T-helper 1 cell treated with Interleukin-12 subunit alpha and Interleukin-12 subunit beta and Interleukin-4 antibody, amounts not matched to agents 30 ng/mL and 1 ng/mL, for 36 hours (primary cell): Measurements from ENCODE around the gene ARHGAP8. TPM values are rescaled to one million over a fixed set of nuclear protein-coding genes. Genes with fewer than 3 reads are reported as not detected.

Experiments
- intact Hi-C: fragments of 100-400 bp; cut with micrococcal nuclease; formaldehyde crosslinking; loops from one replicate; pipeline ENCODE4 v1.15.1; 2024
- total RNA-seq: library from RNA; stranded (reverse); gene quantifications from 2 replicates; pipeline ENCODE4 v1.2.3, GENCODE V29; 2022

ARHGAP8 gene
- total RNA-seq, 1 donor from 2014 or later = 0.44 TPM

DNA sequence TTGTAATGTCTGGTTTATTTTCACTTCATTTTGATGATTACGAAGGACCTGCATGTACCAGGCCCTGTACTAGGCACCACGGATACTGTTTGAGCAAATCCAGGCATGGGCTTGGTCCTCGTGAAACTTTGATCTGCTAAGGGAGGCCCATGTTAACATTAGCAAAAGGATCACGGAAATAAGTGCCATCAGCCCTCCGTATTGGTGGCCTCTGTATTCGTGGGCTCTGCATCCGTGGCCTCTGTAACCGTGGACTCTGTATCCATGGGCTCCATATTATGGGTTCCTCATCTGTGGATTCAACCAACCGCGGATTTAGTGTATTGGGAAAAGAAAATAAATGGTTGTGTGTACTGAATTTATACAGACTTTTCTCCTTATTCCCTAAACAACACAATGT is 8.7 kb downstream of the ARHGAP8 start:
- intact Hi-C loops = no loop called here

DNA sequence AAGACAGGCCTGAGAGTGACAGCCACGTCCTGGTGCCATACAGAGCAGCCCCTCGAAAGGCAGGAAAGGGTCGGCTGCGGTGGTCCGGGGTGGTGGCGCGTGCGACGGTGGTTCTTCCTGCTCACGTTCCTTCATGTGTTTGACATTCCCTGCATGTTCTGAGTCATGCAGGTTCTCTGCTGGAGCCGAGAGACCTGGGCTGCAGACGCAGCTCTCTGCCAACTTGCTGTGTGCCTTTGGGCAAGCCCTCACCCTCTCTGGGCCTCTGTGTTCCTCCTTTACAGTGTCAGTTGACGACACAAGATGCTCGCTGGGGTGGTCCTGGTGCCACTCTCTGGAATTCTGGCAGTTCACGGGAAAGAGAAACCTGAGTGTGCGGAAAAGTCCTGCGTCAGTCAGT is 12.0 kb downstream of the ARHGAP8 start:
- intact Hi-C loops = no loop called here

DNA sequence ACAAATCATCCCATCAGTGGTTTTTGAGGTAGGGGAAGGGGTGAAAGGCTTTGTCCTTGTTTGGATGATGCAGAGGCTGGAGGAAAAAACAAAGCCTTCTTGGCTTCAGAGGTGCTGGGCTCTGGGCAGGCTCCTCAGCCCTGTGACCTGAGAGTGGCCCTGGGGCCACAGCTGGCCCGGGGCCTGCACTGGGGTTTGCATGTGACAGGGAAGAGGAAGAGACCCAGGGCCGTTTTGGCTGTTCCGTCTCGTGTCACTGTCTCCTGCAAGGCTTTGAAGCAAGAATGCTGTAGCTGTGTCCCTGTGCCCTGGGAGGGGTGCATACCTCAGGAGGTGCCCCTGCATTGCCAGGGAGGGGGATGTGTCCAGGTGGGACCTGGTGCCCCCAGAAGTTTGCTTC is 12.6 kb downstream of the ARHGAP8 start:
- intact Hi-C loops = no loop called here

DNA sequence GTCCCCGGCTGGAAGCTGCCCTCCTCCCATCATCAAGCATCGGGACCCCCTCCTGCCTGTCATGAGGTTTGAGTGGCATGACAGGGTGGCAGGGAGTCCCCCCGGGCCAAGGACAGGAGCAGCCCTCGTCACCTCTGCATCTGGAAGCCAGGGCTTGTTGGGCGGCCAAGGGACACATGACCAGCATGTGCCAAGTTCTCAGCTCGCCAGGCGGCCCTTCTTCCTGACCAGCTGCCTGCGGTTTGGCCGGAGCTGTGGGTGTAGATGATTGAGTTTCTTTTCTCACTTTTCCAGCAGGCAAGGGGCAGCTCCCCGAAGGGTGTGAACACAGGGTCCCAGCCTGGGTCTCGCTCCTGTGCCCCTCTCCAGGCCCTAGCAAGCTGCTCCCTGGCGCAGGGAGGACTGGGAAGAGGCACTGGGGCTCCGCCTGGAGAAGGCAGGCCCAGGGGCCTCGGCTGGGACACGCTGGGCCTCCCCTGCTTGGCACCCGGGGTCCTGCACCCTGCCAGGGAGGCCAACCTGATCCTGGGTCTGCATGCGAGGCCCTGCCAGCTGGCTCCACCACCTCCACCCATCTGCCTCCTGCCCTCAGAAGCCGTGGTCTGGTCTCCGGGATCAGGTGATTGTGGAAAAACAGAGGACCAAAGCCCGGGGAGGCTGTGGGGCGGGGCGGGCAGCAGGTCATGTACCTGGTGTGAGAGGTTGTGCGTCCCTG is 13.4 kb downstream of the ARHGAP8 start:
- intact Hi-C loops = no loop called here

DNA sequence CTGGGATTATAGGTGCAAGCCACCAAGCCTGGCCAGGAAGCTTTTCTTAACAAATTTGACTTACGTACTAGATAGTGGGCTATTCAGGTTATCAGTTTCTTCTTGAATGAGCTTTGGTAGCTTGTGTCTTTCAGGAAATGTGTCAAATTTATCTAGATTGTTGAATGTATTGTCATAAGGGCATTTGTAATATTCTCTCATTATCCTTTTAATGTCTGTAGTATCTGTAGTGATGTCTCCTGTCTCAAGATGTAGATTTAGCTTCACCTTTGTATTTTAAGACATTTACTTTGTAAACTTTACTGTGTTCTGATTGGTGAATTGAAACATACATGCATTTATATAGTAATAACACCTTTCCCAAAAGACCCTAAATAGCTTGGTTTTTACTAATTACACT is 20.7 kb downstream of the ARHGAP8 start:
- intact Hi-C loops = no loop called here

DNA sequence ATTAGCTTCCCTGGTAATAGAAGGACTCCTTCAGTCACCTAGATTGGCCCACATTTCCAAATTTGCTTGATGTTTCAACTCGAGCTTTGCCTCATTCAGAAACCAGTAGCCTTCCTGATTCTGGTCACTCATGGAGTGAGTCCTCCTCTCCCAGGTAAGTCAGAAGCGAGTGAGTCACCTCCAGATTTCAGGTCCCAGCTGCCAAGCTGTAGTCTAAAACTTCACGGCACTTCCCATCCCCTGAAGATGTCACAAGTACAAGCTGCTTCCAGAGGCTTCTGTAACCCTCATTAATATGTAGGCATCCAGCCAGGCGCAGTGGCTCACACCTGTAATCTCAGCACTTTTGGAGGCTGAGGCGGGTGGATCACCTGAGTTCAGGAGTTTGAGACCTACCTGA is 23.5 kb downstream of the ARHGAP8 start:
- intact Hi-C loops = no loop called here

DNA sequence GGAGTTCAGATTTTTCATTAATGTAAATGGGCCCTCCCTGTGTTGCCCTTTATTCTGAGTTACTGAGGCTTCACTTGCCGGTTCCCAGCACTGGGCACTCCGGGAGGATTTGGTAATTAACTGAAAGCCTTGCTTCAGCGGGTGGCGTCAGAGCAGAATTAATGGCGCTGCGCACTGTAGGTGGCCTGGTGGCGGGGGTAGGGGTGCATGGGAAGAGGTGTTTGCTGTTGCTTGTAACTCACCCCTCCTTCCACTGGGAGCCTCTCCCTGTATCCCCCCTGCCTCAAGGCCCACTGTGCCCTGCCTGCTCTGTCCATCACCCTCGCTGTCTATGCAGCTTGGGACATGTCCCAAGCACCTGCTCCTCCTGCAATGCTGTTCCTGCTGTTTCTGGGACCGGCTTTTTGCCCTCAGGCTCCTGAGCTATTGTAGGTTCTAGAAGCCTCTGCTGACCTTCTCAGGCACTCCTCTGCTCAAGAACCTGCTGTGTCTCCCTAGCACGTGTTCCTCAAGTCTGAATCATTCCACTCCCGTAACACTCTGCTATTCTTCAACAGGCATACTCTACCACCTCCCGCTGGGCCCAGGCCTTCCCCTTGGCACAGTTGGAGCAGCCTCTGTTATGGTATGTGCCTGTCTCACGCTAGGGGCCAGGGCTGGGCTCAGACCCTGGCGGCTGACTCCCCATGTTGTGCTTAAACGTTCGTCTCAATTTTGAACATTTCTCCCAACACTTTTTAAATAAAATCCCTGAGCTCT is 24.4 kb downstream of the ARHGAP8 start:
- intact Hi-C loops = no loop called here

DNA sequence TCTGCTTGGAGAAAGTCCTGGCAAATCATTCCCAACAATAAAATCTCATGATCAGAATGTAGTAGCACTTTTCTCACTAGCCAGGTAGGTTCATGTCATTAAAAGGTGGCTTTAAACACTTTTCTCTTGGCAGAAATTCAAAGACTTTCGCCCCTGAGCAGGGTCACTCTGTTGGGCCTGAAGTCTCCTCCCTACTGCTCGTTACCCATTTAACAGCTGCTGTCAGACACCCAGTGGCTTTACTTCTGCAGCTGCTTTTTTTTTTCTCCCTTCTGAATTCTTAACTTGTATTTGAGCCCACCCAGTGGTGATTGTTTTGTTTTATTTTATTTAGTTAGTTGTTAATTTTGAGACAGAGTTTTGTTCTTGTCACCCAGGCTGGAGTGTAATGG is 25.0 kb downstream of the ARHGAP8 start:
- intact Hi-C loops = no loop called here

DNA sequence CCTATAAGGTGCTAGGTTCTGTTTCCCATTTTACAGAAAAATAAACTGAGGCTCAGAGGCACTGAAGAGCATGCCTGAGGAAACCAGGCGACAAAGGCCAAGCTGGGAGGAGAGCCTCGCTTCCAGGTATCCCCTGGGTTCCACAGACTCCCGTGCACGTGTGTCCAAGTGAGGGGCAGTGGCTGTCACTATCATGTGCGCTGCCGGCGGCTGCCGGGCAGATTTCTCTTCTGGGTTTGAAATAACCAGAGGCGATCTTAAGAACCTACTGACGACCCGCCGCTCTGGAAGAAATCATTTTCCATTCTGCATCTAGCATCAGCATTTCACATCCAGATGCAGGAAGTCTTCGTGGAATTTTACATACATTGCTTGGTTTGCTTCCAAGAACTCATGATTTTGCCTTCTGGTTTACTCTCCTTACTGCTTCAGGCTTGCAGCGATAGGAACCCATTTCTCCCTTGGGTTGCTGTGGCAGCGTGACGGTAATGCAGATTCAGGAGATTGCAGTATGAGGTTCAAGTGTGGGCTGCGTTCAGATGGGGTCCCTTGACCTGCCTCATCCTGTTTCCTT is 28.6 kb downstream of the ARHGAP8 start:
- intact Hi-C loops = no loop called here

DNA sequence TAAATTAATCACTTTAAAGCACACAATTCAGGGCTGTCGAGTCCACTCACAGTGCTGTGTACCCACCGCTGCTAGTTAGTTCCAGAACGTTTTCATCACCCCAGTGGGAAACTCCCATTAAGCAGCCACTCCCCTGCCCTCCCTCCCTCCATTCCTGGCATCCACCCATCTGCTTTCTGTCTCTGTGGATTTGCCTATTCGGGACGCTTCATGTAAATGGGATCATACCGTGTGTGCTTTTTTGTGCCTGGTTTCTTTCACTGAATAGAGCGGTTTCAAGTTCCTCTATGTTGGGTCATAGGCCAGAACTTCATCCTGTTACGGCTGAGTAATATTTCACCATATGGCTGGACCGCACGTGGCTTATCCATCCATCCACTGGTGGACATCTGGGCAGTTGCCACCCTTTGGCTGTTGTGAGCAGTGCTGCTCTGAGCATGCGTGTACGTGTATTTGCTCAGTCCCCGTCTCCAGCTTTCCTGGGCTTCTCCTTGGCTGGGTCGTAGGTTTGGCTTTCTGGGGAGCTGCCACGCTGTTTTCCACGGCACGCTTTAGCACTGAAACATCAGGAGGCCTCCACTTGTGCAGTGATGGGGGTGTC is 30.1 kb downstream of the ARHGAP8 start:
- intact Hi-C loops = no loop called here

DNA sequence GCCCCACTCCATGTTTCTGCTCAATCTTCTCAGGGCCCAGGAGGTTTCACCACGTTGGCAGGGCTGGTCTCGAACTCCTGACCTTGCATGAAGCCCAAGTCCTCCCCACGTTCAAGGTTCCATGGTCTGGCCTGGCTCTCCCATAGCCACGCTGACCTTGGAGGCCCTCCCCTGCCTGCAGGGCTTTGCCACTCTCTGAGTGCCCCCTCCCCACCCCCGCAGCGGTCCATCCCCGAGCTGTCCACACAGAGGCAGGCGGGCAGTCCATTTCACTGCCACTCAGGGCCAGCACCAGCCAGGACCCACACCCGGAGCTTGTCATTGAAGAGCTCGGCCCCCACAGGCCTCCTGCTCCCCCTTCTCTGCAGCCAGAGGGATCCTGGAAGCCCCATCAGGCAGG is 30.7 kb downstream of the ARHGAP8 start:
- intact Hi-C loops = no loop called here

DNA sequence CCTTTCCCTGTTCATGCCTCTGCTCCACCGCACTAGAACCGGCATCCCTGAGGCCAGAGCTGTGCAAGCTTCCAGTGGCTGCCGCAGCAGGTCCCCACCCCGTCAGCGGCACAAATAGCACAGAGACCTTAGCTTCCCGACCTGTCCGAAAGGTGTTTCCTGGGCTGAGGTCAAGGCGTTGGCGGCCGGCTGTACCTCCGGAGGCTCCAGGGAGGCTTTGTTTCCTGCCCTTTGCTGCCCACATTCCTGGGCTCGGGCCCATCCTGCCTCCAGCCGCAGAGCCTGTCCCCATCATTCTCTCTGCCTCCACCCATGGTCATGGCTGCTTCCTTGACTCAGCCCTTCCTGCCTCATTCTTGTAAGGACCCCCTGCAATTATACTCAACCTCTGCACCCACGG is 31.2 kb downstream of the ARHGAP8 start:
- intact Hi-C loops = no loop called here

DNA sequence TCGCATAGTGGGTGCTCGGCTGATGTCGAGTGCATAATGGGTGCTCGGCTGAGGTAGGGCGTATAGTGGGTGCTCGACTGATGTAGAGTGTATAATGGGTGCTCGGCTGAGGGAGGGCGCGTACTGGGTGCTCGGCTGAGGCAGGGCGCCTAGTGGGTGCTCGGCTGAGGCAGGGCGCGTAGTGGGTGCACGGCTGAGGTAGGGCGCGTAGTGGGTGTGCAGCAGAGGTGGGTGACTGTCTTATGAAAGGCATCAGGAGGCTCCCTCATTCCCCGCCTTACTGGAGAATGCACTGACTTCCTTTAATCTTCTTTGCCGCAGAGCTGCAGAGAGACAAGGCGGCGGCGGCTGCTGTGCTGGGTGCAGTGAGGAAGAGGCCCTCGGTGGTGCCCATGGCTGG is 33.8 kb downstream of the ARHGAP8 start:
- intact Hi-C loops = no loop called here

DNA sequence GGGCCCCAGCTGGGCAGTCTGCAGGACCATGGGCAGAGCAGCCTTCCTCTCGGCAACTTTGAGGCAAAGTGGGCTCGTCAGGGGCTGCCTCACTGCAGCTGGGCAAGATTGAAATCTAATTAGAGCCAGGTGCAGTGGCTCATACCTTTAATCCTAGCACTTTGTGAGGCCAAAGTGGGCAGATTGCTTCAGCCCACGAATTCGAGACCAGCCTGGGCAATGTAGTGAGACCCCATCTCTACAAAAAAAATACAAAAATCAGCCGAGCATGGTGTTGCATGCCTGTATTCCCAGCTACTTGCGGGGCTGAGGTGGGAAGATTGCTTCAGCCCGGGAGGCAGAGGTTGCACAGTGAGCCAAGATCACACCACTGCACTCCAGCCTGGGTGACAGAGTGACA is 34.2 kb downstream of the ARHGAP8 start:
- intact Hi-C loops = no loop called here

DNA sequence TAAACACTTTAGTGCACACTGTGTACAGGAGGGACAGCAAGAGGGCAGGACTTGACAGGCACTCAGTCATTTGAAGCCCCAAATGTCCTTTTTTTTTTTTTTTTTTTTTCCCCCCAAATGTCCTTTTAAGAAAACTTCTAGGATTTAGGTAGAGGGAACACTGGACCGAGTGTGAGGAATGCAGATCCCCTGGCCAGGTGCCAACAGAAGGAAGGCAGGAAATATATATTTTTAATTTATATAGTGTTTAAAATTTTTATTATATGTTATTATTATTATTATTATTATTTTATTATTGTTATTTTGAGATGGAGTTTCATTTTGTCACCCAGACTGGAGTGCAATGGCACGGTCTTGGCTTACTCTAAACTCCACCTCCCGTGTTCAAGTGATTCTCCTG is 35.5 kb downstream of the ARHGAP8 start:
- intact Hi-C loops = no loop called here

DNA sequence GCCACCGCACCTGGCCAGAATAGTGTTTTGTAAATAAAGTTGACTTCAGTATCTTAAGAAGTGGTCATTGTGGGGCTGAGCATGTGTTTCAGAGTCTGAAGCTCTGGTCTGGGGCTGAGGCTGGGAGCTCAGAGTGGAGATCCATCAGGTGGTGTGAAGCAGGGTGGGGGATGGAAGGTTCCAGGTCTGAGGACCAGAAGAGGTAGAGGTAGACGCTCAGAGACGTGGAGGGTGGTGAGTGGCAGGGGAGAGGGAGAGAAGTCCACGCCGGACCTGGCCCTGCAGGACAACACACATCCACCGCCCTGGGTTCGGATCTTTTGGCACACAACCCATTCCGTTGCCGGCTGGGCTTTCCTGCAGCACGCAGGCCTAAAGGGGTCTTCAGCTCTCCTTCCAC is 40.7 kb downstream of the ARHGAP8 start:
- intact Hi-C loops = no loop called here

DNA sequence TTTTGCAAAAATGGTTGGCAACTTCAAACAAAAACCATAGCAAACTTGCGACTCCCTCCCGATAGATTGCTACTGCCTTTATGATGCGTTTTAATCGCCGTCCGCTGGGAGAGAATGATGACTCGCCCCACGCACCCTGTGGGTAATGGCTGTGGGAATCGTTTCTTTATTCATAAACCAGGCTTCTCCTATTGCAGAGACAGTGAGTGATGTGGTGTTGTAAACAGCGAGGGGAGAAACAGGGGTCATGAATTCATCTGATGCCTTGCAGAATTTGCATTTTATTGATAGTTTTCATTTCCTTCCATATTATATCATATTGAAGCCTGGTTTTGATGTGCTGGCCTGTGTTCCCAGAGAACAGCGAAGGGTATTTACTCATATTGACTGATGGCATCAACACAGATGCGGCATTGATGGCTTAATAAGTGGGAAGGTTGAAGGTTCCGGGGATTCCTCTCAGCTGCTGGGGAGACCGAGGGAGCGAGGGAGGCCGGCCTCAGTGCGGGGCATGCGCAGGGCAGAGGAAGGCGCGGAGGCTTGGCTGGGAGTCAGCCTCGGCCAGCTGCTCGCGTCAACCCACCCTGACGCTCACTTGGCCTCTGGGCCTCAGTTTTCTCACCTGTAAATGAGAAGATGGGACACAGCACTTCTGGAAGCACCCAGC is 41.3 kb downstream of the ARHGAP8 start:
- intact Hi-C loops = no loop called here

DNA sequence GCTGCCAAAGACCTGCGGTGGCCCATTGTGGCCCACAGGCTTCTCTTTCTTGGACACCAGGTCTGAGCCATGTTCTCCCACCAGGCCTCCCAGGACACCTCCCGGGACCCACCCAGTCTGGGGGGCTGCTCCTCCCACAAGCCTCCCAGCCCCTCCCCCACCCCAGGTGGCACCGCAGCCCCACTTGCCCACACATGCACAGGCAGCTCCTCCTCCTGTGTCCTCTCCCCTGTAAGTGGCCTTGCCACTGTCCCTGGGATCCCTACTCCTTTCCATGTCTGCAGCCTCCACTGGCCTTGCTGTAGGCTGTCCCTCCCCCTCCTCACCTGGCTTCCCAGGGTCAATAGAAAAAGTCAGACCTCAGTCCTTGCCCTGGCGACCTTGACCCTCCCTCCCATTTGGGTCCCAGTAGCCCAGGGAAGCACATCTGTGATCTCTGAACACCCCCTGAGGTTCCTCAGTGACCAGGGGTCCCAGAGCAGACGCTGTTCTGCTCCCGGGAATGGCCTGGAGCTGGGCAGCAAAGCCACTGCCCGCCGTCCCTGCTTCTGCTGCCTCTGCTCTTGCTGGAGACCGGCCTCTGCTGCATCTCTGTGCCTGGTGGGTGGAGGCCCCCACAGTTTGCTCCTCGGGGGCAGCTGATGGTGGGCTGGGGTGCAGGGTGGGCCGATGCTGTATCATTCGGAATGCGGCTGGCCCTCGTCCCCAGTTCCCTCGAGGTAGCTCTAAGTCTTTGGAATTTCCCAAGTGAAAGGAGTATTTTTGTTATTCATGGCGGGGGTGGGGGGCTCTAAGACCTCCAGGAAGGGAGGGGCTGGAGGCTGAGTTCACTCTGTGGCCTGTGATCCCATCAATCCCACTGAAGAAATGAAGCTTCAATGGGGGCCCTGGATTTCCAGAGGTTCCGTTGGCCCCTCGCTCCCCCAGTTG is 43.6 kb downstream of the ARHGAP8 start:
- intact Hi-C loops = no loop called here

DNA sequence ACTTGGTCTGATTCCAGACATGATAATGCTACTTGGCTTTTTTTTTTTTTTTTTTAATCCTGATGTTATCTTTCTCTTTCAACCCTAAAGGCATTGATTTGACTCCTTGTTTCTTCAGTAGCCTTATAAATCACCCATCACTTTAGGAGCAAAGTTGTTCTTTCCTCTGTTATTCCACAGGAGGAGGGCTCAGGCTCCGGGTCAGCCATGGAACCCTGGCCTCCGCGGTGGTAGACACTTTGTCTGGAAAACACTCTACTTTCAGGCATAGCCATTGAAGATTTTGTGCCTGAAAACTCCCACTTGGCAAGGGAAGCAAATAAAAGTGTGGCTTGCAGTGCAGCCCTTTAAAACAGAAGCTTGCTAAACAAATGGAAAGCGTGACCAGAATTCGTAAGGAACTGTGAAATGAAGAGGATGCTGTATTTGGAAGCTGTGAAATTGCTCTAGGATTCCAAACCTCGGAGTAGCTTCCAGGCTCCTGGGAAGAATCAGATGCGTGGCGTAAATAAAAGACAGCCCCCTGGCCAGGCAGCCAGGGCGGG is 44.9 kb downstream of the ARHGAP8 start:
- intact Hi-C loops = no loop called here
